ENCODE results near the gene KCTD20. TPM values are rescaled to one million over a fixed set of nuclear protein-coding genes. Genes with fewer than 3 reads are reported as not detected.

The KCTD20 gene
- total RNA-seq, 1 experiment from 2014 or later, result 23.7 TPM

GRCh38 chr6:36491378-36491965 is 48.7 kb downstream of the KCTD20 start:
- Histone ChIP-seq H3K27ac (ENCODE audit: low read depth, low read length) (no peak overlapping the region), H2AFZ (ENCODE audit: low read depth, low read length, poor library complexity, severe bottlenecking) (no peak overlapping the region), H3K9me3 (ENCODE audit: control insufficient read depth in 1 of 2, insufficient read depth in 1 of 2, low read depth in 1 of 2, low read length in 2 of 2) (no peaks in the 10 kb centered on the region), H3K4me3 (replicated peaks in 1 of 2; ENCODE audit: low read depth in 1 of 2, low read length in 2 of 2) (no peak overlapping the region), H3K4me2 (ENCODE audit: low read length) (no peak overlapping the region), H4K20me1 (ENCODE audit: insufficient read depth) (no peaks in the 10 kb centered on the region), H3K9ac (ENCODE audit: low read length) (no peak overlapping the region), H3K4me1 (ENCODE audit: control insufficient read depth in 1 of 2, insufficient read depth in 2 of 2, low read length in 2 of 2) (no peaks in the 10 kb centered on the region), H3K79me2 (ENCODE audit: insufficient read depth, low read length) (no peaks in the 10 kb centered on the region), H3K36me3 (ENCODE audit: control insufficient read depth in 1 of 2, insufficient read depth in 2 of 2, low read length in 2 of 2) (peaks cover 17 to 21% of the 10 kb centered on the region in 2 experiments), H3K9me2 (ENCODE audit: insufficient read depth) (no peaks in the 10 kb centered on the region), H3K27me3 (ENCODE audit: insufficient read depth, low read length) (no peaks in the 10 kb centered on the region)
- no peak; the same call in 1 of the 2 replicates for ATAC-seq
- intact Hi-C loops (cut with micrococcal nuclease), result no loop called here
- RAD21 ChIA-PET (ENCODE audit: low non-redundant PET in 1 of 2, low total read pairs in 2 of 2, uncharacterized antibody in 2 of 2, unreplicated experiment in 2 of 2), result no interaction called here
- CTCF ChIA-PET, result no interaction called here
- TF ChIP-seq, protein P1, sequence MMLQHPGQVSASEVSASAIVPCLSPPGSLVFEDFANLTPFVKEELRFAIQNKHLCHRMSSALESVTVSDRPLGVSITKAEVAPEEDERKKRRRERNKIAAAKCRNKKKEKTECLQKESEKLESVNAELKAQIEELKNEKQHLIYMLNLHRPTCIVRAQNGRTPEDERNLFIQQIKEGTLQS (IDR thresholded peaks at IDR 0.05), result no peak
- POLR2A ChIA-PET, result no interaction called here
- DNase-seq (ENCODE audit: low read depth, low spot score), result no peak
- no TSS peak for BruUV-seq (replicated peaks)

- intact Hi-C loops (cut with micrococcal nuclease), result no loop called here
- CTCF ChIA-PET, result no interaction called here
- H3K9me3 ChIP-seq (ENCODE audit: control insufficient read depth in 1 of 2, insufficient read depth in 1 of 2, low read depth in 1 of 2, low read length in 2 of 2), result no peaks in the 10 kb centered on the region
- no peaks in the 10 kb centered on the region for H3K79me2 ChIP-seq (ENCODE audit: insufficient read depth, low read length)
- no peak for TF ChIP-seq CBX3 (IDR thresholded peaks at IDR 0.05; ENCODE audit: low read depth)
- no peak for TF ChIP-seq FOSL1 (IDR thresholded peaks at IDR 0.05; ENCODE audit: low read depth)
- no peak for TF ChIP-seq POLR2A (IDR thresholded peaks at IDR 0.05; ENCODE audit: borderline replicate concordance, extremely low read depth, insufficient read depth, insufficient read length)
- TF ChIP-seq ELF1 (IDR thresholded peaks at IDR 0.05; ENCODE audit: borderline replicate concordance, low read depth), result no peak
- ATAC-seq, result no peak
- DNase-seq (ENCODE audit: low read depth, low spot score), result no peak
- H3K4me3 ChIP-seq (replicated peaks in 1 of 2; ENCODE audit: low read depth in 1 of 2, low read length in 2 of 2), result no peak overlapping the region
- H3K27me3 ChIP-seq (ENCODE audit: insufficient read depth, low read length), result no peaks in the 10 kb centered on the region
- RAD21 ChIA-PET (ENCODE audit: low non-redundant PET in 1 of 2, low total read pairs in 2 of 2, uncharacterized antibody in 2 of 2, unreplicated experiment in 2 of 2), result no interaction called here
- no peaks in the 10 kb centered on the region for H3K4me1 ChIP-seq (ENCODE audit: control insufficient read depth in 1 of 2, insufficient read depth in 2 of 2, low read length in 2 of 2)
- no peaks in the 10 kb centered on the region for H3K9me2 ChIP-seq (ENCODE audit: insufficient read depth)
- H3K9ac ChIP-seq (ENCODE audit: low read length), result no peak overlapping the region
- H3K36me3 ChIP-seq (ENCODE audit: control insufficient read depth in 1 of 2, insufficient read depth in 2 of 2, low read length in 2 of 2), result peaks cover 17 to 23% of the 10 kb centered on the region in 2 experiments
- H3K4me2 ChIP-seq (ENCODE audit: low read length), result no peak overlapping the region
- H2AFZ ChIP-seq (ENCODE audit: low read depth, low read length, poor library complexity, severe bottlenecking), result no peak overlapping the region
- no TSS peak for BruUV-seq (replicated peaks)
- POLR2A ChIA-PET, result no interaction called here
- no peak overlapping the region for H3K27ac ChIP-seq (ENCODE audit: low read depth, low read length)
- H4K20me1 ChIP-seq (ENCODE audit: insufficient read depth), result no peaks in the 10 kb centered on the region
Observed at GRCh38 chr6:36492092-36492491, 49.3 kb downstream of the KCTD20 start.

All from HCT116 (cell line).